Tibial artery (tissue), 4 donors: ENCODE data around the gene PIBF1.

Experiments used
- DNase-seq, 2 donors: peaks; one replicate each; pipeline ENCODE4 v3.0.0-alpha.2; 2019
- H3K27ac ChIP-seq, 2 donors: fragments of 200-600 bp; sonication (generic) in 1 of 2; 1 replicate in 1 of 2; 2 replicates in 1 of 2; pipeline ENCODE4 v1.5.1; 2018 to 2019; ENCODE audit warnings: mild to moderate bottlenecking in 1 of 2
- H3K27me3 ChIP-seq, 2 donors: fragments of 200-600 bp; sonication (generic) in 1 of 2; one replicate each; pipeline versions ENCODE4 v1.5.1 to v1.6.0; 2016 to 2019
- H3K36me3 ChIP-seq, 3 donors: fragments of 200-600 bp; sonication (generic) in 2 of 3; one replicate each; pipeline ENCODE4 v1.5.1; 2016 to 2019; ENCODE audit warnings: mild to moderate bottlenecking in 2 of 3
- H3K4me1 ChIP-seq, 4 donors: fragments of 200-600 bp; sonication (generic) in 2 of 4; 1 replicate in 3 of 4; 2 replicates in 1 of 4; pipeline ENCODE4 v1.5.1; 2016 to 2019
- H3K4me3 ChIP-seq, 2 donors: fragments of 200-600 bp; sonication (generic) in 1 of 2; 1 replicate in 1 of 2; 2 replicates in 1 of 2; pipeline ENCODE4 v1.5.1; 2018 to 2019; ENCODE audit warnings: mild to moderate bottlenecking in 2 of 2
- H3K9me3 ChIP-seq, 3 donors: fragments of 200-600 bp; sonication (generic) in 1 of 3; one replicate each; pipeline ENCODE4 v1.5.1; 2016 to 2019
- CTCF ChIP-seq, 2 experiments: fragments of 200-600 bp in 1 of 2; fragments of 450-650 bp in 1 of 2; IDR thresholded peaks; one replicate each; pipeline ENCODE4 v1.5.1; 2017 to 2019; ENCODE audit warnings: antibody characterized with exemption in 2 of 2, mild to moderate bottlenecking in 1 of 2, moderate library complexity in 1 of 2
- intact Hi-C: fragments of 100-400 bp; cut with DNase I; formaldehyde crosslinking; loops from one replicate; pipeline ENCODE4 v1.15.0; 2023; ENCODE audit warnings: low total_unique reads

Gene PIBF1

GRCh38 chr13:72850959-72851677 is 69.2 kb downstream of the PIBF1 start:
- Histone ChIP-seq H3K36me3 (peaks cover 12 to 25% (median 23%) of the 10 kb centered on the region in 3 donors), H3K4me1 (no peaks in the 10 kb centered on the region), H3K9me3 (no peaks in the 10 kb centered on the region), H3K27me3 (no peaks in the 10 kb centered on the region), H3K27ac (no peak overlapping the region), H3K4me3 (no peak overlapping the region)
- intact Hi-C loops, result no loop called here
- no peak for DNase-seq
- no peak for TF ChIP-seq CTCF (IDR thresholded peaks at IDR 0.05)

DNA sequence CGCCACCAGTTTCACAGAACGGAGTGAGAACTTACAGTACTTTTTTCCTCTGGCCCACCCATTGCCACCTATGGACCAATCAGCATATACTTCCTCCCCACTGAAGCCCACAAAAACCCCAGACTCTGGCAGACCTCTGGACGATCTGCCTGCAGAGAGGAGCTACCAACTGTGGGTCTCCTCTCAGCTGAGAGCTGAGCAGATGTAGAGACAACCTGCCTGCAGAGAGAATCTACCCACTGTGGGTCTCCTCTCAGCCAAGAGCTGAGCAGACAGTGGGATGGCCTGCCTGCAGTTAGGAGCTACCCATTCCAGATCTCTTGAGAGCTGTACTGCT is 69.7 kb downstream of the PIBF1 start:
- Histone ChIP-seq H3K36me3 (peaks cover 12 to 25% (median 23%) of the 10 kb centered on the region in 3 donors), H3K4me1 (no peaks in the 10 kb centered on the region), H3K9me3 (no peaks in the 10 kb centered on the region), H3K27me3 (no peaks in the 10 kb centered on the region), H3K4me3 (no peak overlapping the region), H3K27ac (no peak overlapping the region)
- no peak for DNase-seq
- no peak for TF ChIP-seq CTCF (IDR thresholded peaks at IDR 0.05)
- intact Hi-C loops, result no loop called here

GRCh38 chr13:72852207-72852606 is 70.3 kb downstream of the PIBF1 start:
- no peak overlapping the region for H3K4me3 ChIP-seq
- no peak for TF ChIP-seq CTCF (IDR thresholded peaks at IDR 0.05)
- H3K4me1 ChIP-seq, result no peaks in the 10 kb centered on the region
- no peaks in the 10 kb centered on the region for H3K9me3 ChIP-seq
- DNase-seq, result no peak
- H3K27ac ChIP-seq, result no peak overlapping the region
- intact Hi-C loops, result no loop called here
- peaks cover 12 to 25% (median 21%) of the 10 kb centered on the region in 3 donors for H3K36me3 ChIP-seq
- no peaks in the 10 kb centered on the region for H3K27me3 ChIP-seq

DNA sequence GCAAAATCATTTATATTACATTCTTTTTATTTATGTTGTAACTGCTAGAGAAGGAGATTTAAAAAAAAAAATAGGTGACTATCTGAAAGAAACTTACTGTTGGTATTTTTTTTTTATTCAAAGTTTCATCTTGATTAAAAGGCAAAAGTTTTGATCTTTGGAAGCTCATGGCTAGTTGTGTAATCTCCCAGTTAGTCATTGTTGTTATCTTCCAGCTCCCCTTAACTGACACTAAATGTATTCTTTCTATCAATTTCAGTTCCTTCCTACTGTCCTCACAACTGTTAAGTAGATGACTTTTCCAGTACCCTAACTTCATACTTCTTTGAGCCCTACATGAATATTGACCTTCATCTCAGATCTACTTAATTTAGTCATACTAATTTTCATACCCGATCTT is 71.1 kb downstream of the PIBF1 start:
- Histone ChIP-seq H3K4me1 (no peaks in the 10 kb centered on the region), H3K27ac (no peak overlapping the region), H3K4me3 (no peak overlapping the region), H3K27me3 (no peaks in the 10 kb centered on the region), H3K9me3 (no peaks in the 10 kb centered on the region), H3K36me3 (peaks cover 4 to 25% (median 18%) of the 10 kb centered on the region in 3 donors)
- no peak for DNase-seq
- intact Hi-C loops, result no loop called here
- TF ChIP-seq CTCF (IDR thresholded peaks at IDR 0.05), result no peak

DNA sequence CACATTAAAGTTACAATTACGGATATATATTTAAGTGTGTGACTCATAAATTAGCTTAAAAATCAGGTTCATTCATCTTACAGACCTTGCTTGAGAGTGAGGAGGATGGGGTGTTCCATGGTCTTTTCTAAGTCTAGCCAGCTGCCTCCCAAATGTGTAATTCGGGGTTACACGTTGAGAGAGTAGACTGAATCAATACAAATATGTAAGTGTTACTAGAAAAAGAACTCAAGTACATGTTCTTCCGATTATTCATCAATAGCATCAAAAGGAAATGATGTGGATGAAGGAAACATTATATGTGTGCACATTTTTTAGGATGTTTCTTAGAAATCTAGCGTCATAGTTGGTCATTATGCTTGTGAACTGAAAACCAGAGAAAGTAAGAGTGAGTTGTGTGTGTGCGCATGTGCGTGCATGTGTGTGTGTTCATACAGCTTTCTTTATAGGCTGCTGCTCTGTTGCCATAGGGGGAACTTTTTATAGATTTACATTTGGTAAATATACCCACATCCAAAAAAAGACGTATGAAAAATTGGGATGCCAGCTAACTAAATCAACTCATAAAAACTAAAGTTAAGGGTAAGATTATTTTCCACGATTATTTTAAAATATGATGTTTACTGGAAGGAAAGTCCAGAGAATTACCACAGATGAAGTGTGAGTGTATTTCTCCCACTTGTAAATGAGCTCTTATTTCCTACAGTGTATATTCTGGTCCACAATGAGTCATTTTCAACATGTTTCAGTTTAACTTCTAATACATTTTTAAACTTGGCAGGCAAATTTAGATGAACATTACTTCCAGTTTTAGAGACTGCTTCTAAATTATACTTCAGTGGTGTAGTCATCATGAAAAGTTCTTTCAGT is 82.4 kb downstream of the PIBF1 start:
- no peak for TF ChIP-seq CTCF (IDR thresholded peaks at IDR 0.05)
- no peak overlapping the region for H3K27ac ChIP-seq
- no peaks in the 10 kb centered on the region for H3K27me3 ChIP-seq
- DNase-seq, result no peak
- peaks cover 0 to 15% (median 0%) of the 10 kb centered on the region in 4 donors for H3K4me1 ChIP-seq
- no peaks in the 10 kb centered on the region for H3K9me3 ChIP-seq
- H3K36me3 ChIP-seq, result peaks cover 3 to 5% (median 5%) of the 10 kb centered on the region in 3 donors
- H3K4me3 ChIP-seq, result no peak overlapping the region
- intact Hi-C loops, result no loop called here
